B cell (primary cell): ENCODE measurements around the gene SORL1. TPM values are rescaled to one million over a fixed set of nuclear protein-coding genes. Genes with fewer than 3 reads are reported as not detected.

ENCODE experiments used
- ATAC-seq: fragments of 200-7000 bp; cut with Tn5 transposase; one replicate; pipeline ENCODE4 v1.10.0; 2021; ENCODE audit warnings: low read depth, mild to moderate bottlenecking, moderate number of reproducible peaks, moderate library complexity
- CTCF ChIA-PET: fragments of 350-600 bp; sonication (Branson Sonifier 250); formaldehyde crosslinking; loops from one replicate; lab custom pipeline; 2021; ENCODE audit warnings: antibody characterized with exemption, inconsistent platforms; lab: Charles Lee
- POLR2A ChIA-PET: fragments of 350-600 bp; sonication (Branson Sonifier 250); formaldehyde crosslinking; loops from one replicate; lab custom pipeline; 2021; ENCODE audit warnings: antibody characterized with exemption; lab: Charles Lee
- DNase-seq: peaks from one replicate; pipeline ENCODE4 v3.0.0; 2013
- H2AFZ ChIP-seq: 2 replicates; pipeline ENCODE4 v1.6.1; 2012; ENCODE audit warnings: mild to moderate bottlenecking, low read depth, low read length; ENCODE audit not compliant: insufficient read depth, poor library complexity, severe bottlenecking
- H3K27ac ChIP-seq, 2 donors: 1 replicate in 1 of 2; 2 replicates in 1 of 2; pipeline ENCODE4 v1.5.1; 2012 to 2013; ENCODE audit warnings: low read length in 2 of 2, mild to moderate bottlenecking in 2 of 2, moderate library complexity in 1 of 2
- H3K27me3 ChIP-seq, 4 experiments: fragments of 200-600 bp in 1 of 4; sonication (generic) in 1 of 4; replicated peaks in 1 of 4; 1 replicate in 2 of 4; 2 replicates in 2 of 4; pipeline versions ENCODE4 v1.6.1 to v1.7.0; 2013 to 2016; ENCODE audit warnings: low read length in 3 of 4, mild to moderate bottlenecking in 2 of 4, mixed read lengths in 1 of 4, moderate library complexity in 1 of 4; ENCODE audit not compliant: insufficient read depth in 4 of 4, control insufficient read depth in 3 of 4; ENCODE audit errors: control extremely low read depth in 1 of 4
- H3K36me3 ChIP-seq, 2 experiments: replicated peaks in 1 of 2; 1 replicate in 1 of 2; 2 replicates in 1 of 2; pipeline versions ENCODE4 v1.6.1 to v1.7.1; 2013; ENCODE audit warnings: low read length in 1 of 2; ENCODE audit not compliant: insufficient read depth in 2 of 2, control insufficient read depth in 1 of 2; ENCODE audit errors: control extremely low read depth in 1 of 2, extremely low read depth in 1 of 2
- H3K4me1 ChIP-seq, 2 donors: fragments of 200-600 bp in 1 of 2; sonication (generic) in 1 of 2; 1 replicate in 1 of 2; 2 replicates in 1 of 2; pipeline versions ENCODE4 v1.5.1 to v1.6.1; 2013 to 2017; ENCODE audit warnings: low read length in 2 of 2; ENCODE audit not compliant: control insufficient read depth in 2 of 2, insufficient read depth in 2 of 2
- H3K4me2 ChIP-seq: replicated peaks from 2 replicates; pipeline ENCODE3; 2012; ENCODE audit warnings: mild to moderate bottlenecking, low read depth, low read length; ENCODE audit not compliant: poor library complexity, severe bottlenecking
- H3K4me3 ChIP-seq, 5 experiments: fragments of 200-600 bp in 1 of 5; sonication (generic) in 1 of 5; 1 replicate in 3 of 5; 2 replicates in 2 of 5; pipeline versions ENCODE4 v1.5.1 to v1.7.0; 2011 to 2016; ENCODE audit warnings: low read length in 4 of 5, mild to moderate bottlenecking in 4 of 5, low read depth in 2 of 5, control low read depth in 1 of 5, moderate library complexity in 1 of 5; ENCODE audit not compliant: insufficient read depth in 1 of 5; ENCODE audit errors: control extremely low read depth in 1 of 5, extremely low read depth in 1 of 5
- H3K79me2 ChIP-seq: fragments of 200-600 bp; sonication (generic); one replicate; pipeline ENCODE4 v1.6.0; 2016; ENCODE audit warnings: low read length; ENCODE audit not compliant: control insufficient read depth, insufficient read depth
- H3K9ac ChIP-seq: fragments of 200-600 bp; sonication (generic); 2 replicates; pipeline ENCODE4 v1.6.1; 2017; ENCODE audit warnings: mild to moderate bottlenecking, low read length, moderate library complexity
- H3K9me3 ChIP-seq, 3 donors: one replicate each; pipeline versions ENCODE4 v1.6.1 to v1.7.1; 2013; ENCODE audit warnings: low read length in 2 of 3; ENCODE audit not compliant: control insufficient read depth in 2 of 3, insufficient read depth in 1 of 3; ENCODE audit errors: control extremely low read depth in 1 of 3
- H4K20me1 ChIP-seq: 2 replicates; pipeline ENCODE4 v1.6.0; 2012; ENCODE audit warnings: mild to moderate bottlenecking, low read length; ENCODE audit not compliant: insufficient read depth, control insufficient read depth, poor library complexity, severe bottlenecking
- H3K27ac Mint-ChIP-seq: one replicate; pipeline ENCODE4 v1.8.0; 2021; ENCODE audit warnings: mixed read lengths
- H3K27me3 Mint-ChIP-seq: one replicate; pipeline ENCODE4 v1.8.0; 2021; ENCODE audit warnings: mixed read lengths
- H3K4me1 Mint-ChIP-seq: one replicate; pipeline ENCODE4 v1.8.0; 2021; ENCODE audit warnings: mixed read lengths
- H3K4me3 Mint-ChIP-seq: one replicate; pipeline ENCODE4 v1.8.0; 2021; ENCODE audit warnings: mixed read lengths
- H3K9me3 Mint-ChIP-seq: one replicate; pipeline ENCODE4 v1.8.0; 2022; ENCODE audit warnings: mixed read lengths; ENCODE audit not compliant: insufficient read depth
- EZH2 ChIP-seq: IDR thresholded peaks from 2 replicates; pipeline ENCODE4 v1.6.1; 2012; ENCODE audit warnings: borderline replicate concordance, low read depth, mild to moderate bottlenecking, moderate library complexity, low read length; ENCODE audit not compliant: insufficient read depth, poor library complexity, severe bottlenecking
- WGBS: methylation state at CpG from one replicate; pipeline ENCODE4 v1.1.5; 2013; ENCODE audit warnings: missing lambda C conversion rate; ENCODE audit not compliant: insufficient coverage; 5-methylcytosine and 5-hydroxymethylcytosine counted together
- intact Hi-C: fragments of 100-400 bp; cut with micrococcal nuclease; formaldehyde crosslinking; loops from one replicate; pipeline ENCODE4 v1.10.0; 2022
- polyA plus RNA-seq: library from polyadenylated mRNA; depleted of rRNA; stranded (reverse); fragments of >200 nt; gene quantifications from 2 replicates; pipeline ENCODE4 v1.2.3, GENCODE V29; 2012
- total RNA-seq, 2 donors: library from RNA; stranded (reverse); fragments of 120-200 nt in 1 of 2; gene quantifications; 1 replicate in 1 of 2; 2 replicates in 1 of 2; pipeline versions ENCODE4 v1.2.3 to v1.2.4, GENCODE V29; 2013 to 2022
- TF ChIP-seq, protein P1 (sequence below): fragments of 200-600 bp; IDR thresholded peaks from one replicate; pipeline ENCODE4 v1.8.0; 2022; ENCODE audit warnings: antibody characterized with exemption, mild to moderate bottlenecking

SORL1 gene
- total and polyA plus RNA-seq, 2 donors (not counting 1 experiment from before 2014, with no cell fraction given), result 13.0 to 396 TPM

DNA sequence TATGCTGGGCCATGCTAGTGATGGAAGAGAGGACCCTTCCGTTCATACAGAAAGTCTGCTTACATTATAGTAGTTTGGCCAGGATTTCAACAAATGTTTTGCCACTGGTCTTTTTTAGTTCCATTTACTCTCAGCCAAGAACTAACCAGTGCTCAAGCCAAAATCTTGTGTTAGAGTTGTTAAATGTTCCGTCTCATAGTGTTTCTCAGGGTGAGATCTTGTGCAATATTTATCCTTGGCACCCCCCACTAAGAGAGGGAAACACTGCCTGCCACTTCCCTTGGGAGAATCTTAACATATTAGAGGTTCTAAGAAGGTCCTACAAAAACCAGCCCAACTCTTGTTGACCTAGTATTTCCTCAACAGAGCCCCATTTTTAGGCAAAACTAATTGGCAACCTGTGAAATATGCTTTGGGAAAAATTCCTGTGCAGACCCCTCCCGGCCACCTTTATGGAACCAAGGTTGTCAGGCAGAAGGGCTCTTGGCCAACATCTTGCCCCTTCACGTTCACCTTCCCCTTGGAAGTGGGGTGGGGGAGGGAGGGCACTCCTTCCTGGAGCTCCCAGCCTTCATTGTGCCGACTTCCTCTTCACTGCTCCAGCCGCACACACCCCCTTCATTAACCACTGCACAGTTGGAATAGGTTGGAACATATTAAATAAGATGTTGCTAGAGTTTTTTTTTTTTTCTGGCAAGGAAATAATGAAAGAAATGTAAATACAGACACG is 173.8 kb downstream of the SORL1 start:
- intact Hi-C loops, result no loop called here
- peaks cover 1 to 60% of the 10 kb centered on the region in 2 experiments for H3K36me3 ChIP-seq
- POLR2A ChIA-PET, result interaction anchor here (0.7 kb wide), 1 partner anchor 85 kb away, joined by 5 read pairs; no protein-coding TSS in a partner anchor
- no CpG with 5 or more reads among the region's 7 CpGs for WGBS
- no peaks in the 10 kb centered on the region for H4K20me1 ChIP-seq
- H2AFZ ChIP-seq, result no peak overlapping the region
- H3K4me3 ChIP-seq, result no peak overlapping the region
- H3K27ac Mint-ChIP-seq, result no peak overlapping the region
- CTCF ChIA-PET, result interaction anchor here (1.0 kb wide), 1 partner anchor 35 kb away, joined by 4 read pairs; no protein-coding TSS in a partner anchor
- ATAC-seq (no peak), DNase-seq (no peak)
- no peaks in the 10 kb centered on the region for H3K9me3 ChIP-seq
- H3K4me3 Mint-ChIP-seq, result no peak overlapping the region
- H3K4me2 ChIP-seq, result no peak overlapping the region
- no peaks in the 10 kb centered on the region for H3K9me3 Mint-ChIP-seq
- H3K27me3 ChIP-seq, result no peaks in the 10 kb centered on the region
- H3K9ac ChIP-seq, result no peak overlapping the region
- no peaks in the 10 kb centered on the region for H3K79me2 ChIP-seq
- no peaks in the 10 kb centered on the region for H3K4me1 ChIP-seq
- H3K27me3 Mint-ChIP-seq, result no peaks in the 10 kb centered on the region
- no peak overlapping the region for H3K27ac ChIP-seq
- no peak for TF ChIP-seq EZH2
- TF ChIP-seq, protein P1, sequence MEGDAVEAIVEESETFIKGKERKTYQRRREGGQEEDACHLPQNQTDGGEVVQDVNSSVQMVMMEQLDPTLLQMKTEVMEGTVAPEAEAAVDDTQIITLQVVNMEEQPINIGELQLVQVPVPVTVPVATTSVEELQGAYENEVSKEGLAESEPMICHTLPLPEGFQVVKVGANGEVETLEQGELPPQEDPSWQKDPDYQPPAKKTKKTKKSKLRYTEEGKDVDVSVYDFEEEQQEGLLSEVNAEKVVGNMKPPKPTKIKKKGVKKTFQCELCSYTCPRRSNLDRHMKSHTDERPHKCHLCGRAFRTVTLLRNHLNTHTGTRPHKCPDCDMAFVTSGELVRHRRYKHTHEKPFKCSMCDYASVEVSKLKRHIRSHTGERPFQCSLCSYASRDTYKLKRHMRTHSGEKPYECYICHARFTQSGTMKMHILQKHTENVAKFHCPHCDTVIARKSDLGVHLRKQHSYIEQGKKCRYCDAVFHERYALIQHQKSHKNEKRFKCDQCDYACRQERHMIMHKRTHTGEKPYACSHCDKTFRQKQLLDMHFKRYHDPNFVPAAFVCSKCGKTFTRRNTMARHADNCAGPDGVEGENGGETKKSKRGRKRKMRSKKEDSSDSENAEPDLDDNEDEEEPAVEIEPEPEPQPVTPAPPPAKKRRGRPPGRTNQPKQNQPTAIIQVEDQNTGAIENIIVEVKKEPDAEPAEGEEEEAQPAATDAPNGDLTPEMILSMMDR, result no peak
- H3K4me1 Mint-ChIP-seq, result no peaks in the 10 kb centered on the region

DNA sequence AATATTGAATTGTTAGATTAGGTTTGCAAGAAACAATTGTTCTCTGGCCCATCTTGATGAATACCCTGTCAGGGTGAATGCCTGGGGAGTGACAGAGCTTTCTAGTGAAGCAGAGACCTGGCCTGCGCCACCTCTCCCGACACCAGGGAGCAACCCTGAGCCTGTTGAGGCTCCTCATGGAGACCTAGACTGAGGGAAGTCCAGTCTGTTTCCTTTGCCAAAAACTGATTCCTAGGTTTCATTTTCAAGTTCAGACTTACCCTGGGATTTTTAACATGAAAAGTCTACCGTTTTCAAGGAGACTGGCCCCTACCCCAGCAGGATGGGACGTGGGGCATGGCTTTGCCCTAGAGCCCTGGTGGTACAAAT is 174.4 kb downstream of the SORL1 start:
- no peak overlapping the region for H3K4me3 ChIP-seq
- CTCF ChIA-PET, result no interaction called here
- TF ChIP-seq, protein P1, result no peak
- no peak for TF ChIP-seq EZH2

More for the DNA sequence above, 174.4 kb downstream of the SORL1 start:
- Histone ChIP-seq H4K20me1 (no peaks in the 10 kb centered on the region), H3K27ac (no peak overlapping the region), H3K36me3 (peaks cover 1 to 55% of the 10 kb centered on the region in 2 experiments), H3K79me2 (no peaks in the 10 kb centered on the region), H3K9ac (no peak overlapping the region), H3K4me1 (no peaks in the 10 kb centered on the region), H2AFZ (no peak overlapping the region), H3K27me3 (no peaks in the 10 kb centered on the region), H3K9me3 (no peaks in the 10 kb centered on the region), H3K4me2 (no peak overlapping the region)
- Mint-ChIP-seq H3K4me3 (no peak overlapping the region), H3K4me1 (no peaks in the 10 kb centered on the region), H3K27ac (no peak overlapping the region), H3K9me3 (no peaks in the 10 kb centered on the region), H3K27me3 (no peaks in the 10 kb centered on the region)
- intact Hi-C loops, result no loop called here
- WGBS, result 92% methylated on average over 4 of the region's 4 CpGs
- DNase-seq, result no peak
- ATAC-seq, result no peak
- POLR2A ChIA-PET, result interaction anchor here (0.7 kb wide), 1 partner anchor 86 kb away, joined by 5 read pairs; no protein-coding TSS in a partner anchor
